Transverse colon (tissue), 4 donors: ENCODE measurements around the gene SUSD6. TPM values are rescaled to one million over a fixed set of nuclear protein-coding genes. Genes with fewer than 3 reads are reported as not detected.

Experiments
- DNase-seq: peaks from one replicate; pipeline ENCODE4 v3.0.0-alpha.2; 2019
- H3K27ac ChIP-seq, 4 donors: fragments of 200-600 bp; sonication (generic); 2 replicates each; pipeline ENCODE4 v1.5.1; 2016 to 2018; ENCODE audit warnings: inconsistent platforms in 4 of 4
- H3K27me3 ChIP-seq: fragments of 200-600 bp; sonication (generic); 2 replicates; pipeline ENCODE4 v1.5.1; 2017; ENCODE audit warnings: inconsistent platforms
- H3K36me3 ChIP-seq, 4 donors: fragments of 200-600 bp; sonication (generic); 2 replicates each; pipeline ENCODE4 v1.5.1; 2017 to 2019; ENCODE audit warnings: inconsistent platforms in 4 of 4
- H3K4me1 ChIP-seq, 4 donors: fragments of 200-600 bp; sonication (generic); 2 replicates each; pipeline ENCODE4 v1.5.1; 2017 to 2020; ENCODE audit warnings: inconsistent platforms in 4 of 4
- H3K4me3 ChIP-seq, 4 donors: fragments of 200-600 bp; sonication (generic); 1 replicate in 1 of 4; 2 replicates in 3 of 4; pipeline versions ENCODE4 v1.5.1 to v1.6.1; 2017 to 2019; ENCODE audit warnings: inconsistent platforms in 4 of 4
- H3K9me3 ChIP-seq, 2 donors: fragments of 200-600 bp; sonication (generic); 2 replicates each; pipeline ENCODE4 v1.5.1; 2017 to 2019; ENCODE audit warnings: inconsistent platforms in 2 of 2
- EP300 ChIP-seq: sonication (generic); formaldehyde crosslinking; IDR thresholded peaks from one replicate; pipeline ENCODE4 v1.6.1; 2017; ENCODE audit warnings: antibody characterized with exemption, low read depth
- POLR2A ChIP-seq: fragments of 450-650 bp; IDR thresholded peaks from one replicate; pipeline ENCODE4 v1.6.1; 2016; ENCODE audit warnings: antibody characterized with exemption, mild to moderate bottlenecking, moderate library complexity
- POLR2AphosphoS5 ChIP-seq, 3 donors: sonication (generic); formaldehyde crosslinking; IDR thresholded peaks; one replicate each; pipeline ENCODE4 v1.6.1; 2016; ENCODE audit warnings: antibody characterized with exemption in 3 of 3
- WGBS, 2 donors: methylation state at CpG; one replicate each; pipeline ENCODE4 v1.1.5; 2018; ENCODE audit warnings: low coverage in 1 of 2; 5-methylcytosine and 5-hydroxymethylcytosine counted together
- in situ Hi-C, 4 donors: fragments of 200-750 bp; cut with MboI; loops; one replicate each; pipeline versions ENCODE4 v1.15.0 to v1.15.1; 2017; ENCODE audit warnings: low sequenced_read_pairs in 3 of 4, low pct_ligation_motif_present in 1 of 4, low pct_unique_long_range_greater_than_20kb in 1 of 4
- intact Hi-C: fragments of 100-400 bp; cut with DNase I; formaldehyde crosslinking; loops from one replicate; pipeline ENCODE4 v1.15.1; 2023; ENCODE audit warnings: low total_unique reads
- total RNA-seq, 4 donors: library from RNA; depleted of rRNA; stranded (reverse); fragments of >200 nt; gene quantifications; one replicate each; pipeline ENCODE4 v1.1.0, GENCODE V29; 2016
- TF ChIP-seq, protein P1 (sequence below), 5 experiments: fragments of 200-600 bp in 3 of 5; fragments of 450-650 bp in 2 of 5; sonication (generic) in 3 of 5; IDR thresholded peaks; 1 replicate in 2 of 5; 2 replicates in 3 of 5; pipeline ENCODE4 v1.5.1; 2016 to 2017; ENCODE audit warnings: antibody characterized with exemption in 5 of 5, inconsistent platforms in 3 of 5, mild to moderate bottlenecking in 2 of 5, moderate library complexity in 1 of 5

The SUSD6 gene
- total RNA-seq, 4 donors from 2014 or later: 29.1 to 159 (median 95.0) TPM

DNA sequence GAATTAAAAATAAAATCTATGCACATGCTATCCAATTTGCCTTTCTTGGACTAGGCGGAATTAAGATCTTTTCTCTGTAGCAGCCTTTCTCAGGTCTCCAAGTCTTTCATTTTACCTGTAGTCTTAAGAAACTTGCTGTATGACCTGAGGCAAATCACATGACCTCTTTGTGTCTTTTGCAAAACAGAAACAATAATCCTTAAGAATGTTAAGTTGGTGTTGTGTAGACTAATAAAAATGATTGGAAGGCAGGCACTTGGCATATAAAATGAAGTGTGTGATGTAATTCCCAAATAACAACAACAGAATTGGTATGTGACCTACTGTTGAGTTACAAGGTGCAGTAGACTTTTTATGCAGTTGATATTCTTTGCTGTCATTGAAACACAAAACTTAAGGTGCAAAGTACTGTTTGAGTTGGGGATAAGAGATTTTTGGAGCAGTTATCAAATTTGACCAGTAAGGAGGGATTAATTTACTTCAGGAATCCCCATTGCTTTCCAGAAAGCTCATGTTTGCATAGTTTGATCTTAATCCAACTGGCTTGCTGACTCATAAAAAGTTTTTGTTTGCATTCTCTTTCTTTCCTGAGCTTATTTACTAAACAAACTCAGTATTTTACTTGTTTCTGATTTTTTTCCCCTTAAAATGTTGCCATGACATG lies 51.4 kb downstream of the SUSD6 start:
- intact Hi-C loops: no loop called here
- Histone ChIP-seq H3K27me3 (no peaks in the 10 kb centered on the region), H3K4me1 (peaks cover 41 to 94% (median 54%) of the 10 kb centered on the region in 4 donors), H3K36me3 (peaks cover 0 to 13% (median 0%) of the 10 kb centered on the region in 4 donors), H3K4me3 (no peak overlapping the region), H3K9me3 (no peaks in the 10 kb centered on the region), H3K27ac (peak overlapping the region; percentile 50 to 76 (median 60))
- TF ChIP-seq EP300 (no peak), POLR2A (no peak), POLR2AphosphoS5 (IDR thresholded peaks at IDR 0.05) (no peak)
- TF ChIP-seq, protein P1, sequence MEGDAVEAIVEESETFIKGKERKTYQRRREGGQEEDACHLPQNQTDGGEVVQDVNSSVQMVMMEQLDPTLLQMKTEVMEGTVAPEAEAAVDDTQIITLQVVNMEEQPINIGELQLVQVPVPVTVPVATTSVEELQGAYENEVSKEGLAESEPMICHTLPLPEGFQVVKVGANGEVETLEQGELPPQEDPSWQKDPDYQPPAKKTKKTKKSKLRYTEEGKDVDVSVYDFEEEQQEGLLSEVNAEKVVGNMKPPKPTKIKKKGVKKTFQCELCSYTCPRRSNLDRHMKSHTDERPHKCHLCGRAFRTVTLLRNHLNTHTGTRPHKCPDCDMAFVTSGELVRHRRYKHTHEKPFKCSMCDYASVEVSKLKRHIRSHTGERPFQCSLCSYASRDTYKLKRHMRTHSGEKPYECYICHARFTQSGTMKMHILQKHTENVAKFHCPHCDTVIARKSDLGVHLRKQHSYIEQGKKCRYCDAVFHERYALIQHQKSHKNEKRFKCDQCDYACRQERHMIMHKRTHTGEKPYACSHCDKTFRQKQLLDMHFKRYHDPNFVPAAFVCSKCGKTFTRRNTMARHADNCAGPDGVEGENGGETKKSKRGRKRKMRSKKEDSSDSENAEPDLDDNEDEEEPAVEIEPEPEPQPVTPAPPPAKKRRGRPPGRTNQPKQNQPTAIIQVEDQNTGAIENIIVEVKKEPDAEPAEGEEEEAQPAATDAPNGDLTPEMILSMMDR (IDR thresholded peaks at IDR 0.05): no peak
- in situ Hi-C loops: no loop called here
- DNase-seq: no peak
- 90 to 100% methylated on average over 1 of the region's 1 CpG for WGBS, 2 donors

DNA sequence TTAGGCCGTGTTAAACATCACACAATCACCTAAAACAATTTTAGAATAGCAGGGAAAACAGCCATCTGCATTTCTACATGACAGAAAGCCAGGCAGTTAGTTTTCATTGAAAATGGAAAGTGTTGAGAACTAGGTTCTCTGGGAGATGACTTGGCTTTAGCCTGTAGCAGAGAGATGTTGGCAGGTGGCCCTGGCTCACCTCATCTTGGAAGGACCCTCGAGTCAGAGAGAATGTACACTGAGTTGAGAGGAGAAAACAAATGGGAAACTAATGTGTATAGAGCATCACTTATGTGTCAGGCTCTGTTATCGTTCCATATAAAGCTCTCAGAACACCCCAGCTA lies 51.9 kb downstream of the SUSD6 start:
- WGBS, 2 donors: 56 to 71% methylated on average over 1 to 3 of the region's 3 CpGs
- Histone ChIP-seq H3K4me3 (no peak overlapping the region), H3K9me3 (no peaks in the 10 kb centered on the region), H3K27me3 (no peaks in the 10 kb centered on the region), H3K4me1 (peaks cover 36 to 92% (median 53%) of the 10 kb centered on the region in 4 donors), H3K27ac (peak overlapping the region; percentile 50 to 76 (median 60)), H3K36me3 (peaks cover 0 to 13% (median 0%) of the 10 kb centered on the region in 4 donors)
- intact Hi-C loops (no loop called here), in situ Hi-C loops (no loop called here)
- no peak for DNase-seq
- TF ChIP-seq EP300: no peak
- TF ChIP-seq, protein P1 (IDR thresholded peaks at IDR 0.05): no peak
- no peak for TF ChIP-seq POLR2A
- TF ChIP-seq POLR2AphosphoS5 (IDR thresholded peaks at IDR 0.05): no peak

DNA sequence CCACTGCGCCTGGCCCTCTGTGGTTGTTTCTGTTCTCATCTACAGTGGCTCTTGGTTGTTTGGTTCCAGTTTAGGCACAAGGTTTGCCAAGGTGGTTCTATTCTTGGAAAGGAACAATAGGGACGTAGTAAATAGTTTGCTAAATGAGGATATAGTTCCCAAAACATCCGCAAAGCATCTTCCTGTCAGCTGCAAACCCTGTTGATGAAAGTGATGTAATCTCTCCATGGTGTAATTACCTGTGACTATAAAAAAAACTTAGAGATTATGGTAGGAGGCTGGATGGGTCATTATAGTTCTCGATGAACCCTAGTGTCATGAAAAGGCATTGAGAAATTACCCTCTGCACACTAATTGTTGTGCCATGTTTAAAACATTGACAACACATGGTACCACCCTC lies 52.9 kb downstream of the SUSD6 start:
- TF ChIP-seq EP300 (no peak), POLR2AphosphoS5 (IDR thresholded peaks at IDR 0.05) (no peak), POLR2A (no peak)
- TF ChIP-seq, protein P1 (IDR thresholded peaks at IDR 0.05): no peak
- in situ Hi-C loops (no loop called here), intact Hi-C loops (no loop called here)
- no peak for DNase-seq
- peaks cover 0 to 13% (median 0%) of the 10 kb centered on the region in 4 donors for H3K36me3 ChIP-seq
- peaks cover 34 to 90% (median 47%) of the 10 kb centered on the region in 4 donors for H3K4me1 ChIP-seq
- H3K9me3 ChIP-seq: no peaks in the 10 kb centered on the region
- peak overlapping the region; percentile 51 to 76 (median 60) for H3K27ac ChIP-seq
- H3K4me3 ChIP-seq: no peak overlapping the region
- 62 to 80% methylated on average over 3 to 4 of the region's 4 CpGs for WGBS, 2 donors
- no peaks in the 10 kb centered on the region for H3K27me3 ChIP-seq

DNA sequence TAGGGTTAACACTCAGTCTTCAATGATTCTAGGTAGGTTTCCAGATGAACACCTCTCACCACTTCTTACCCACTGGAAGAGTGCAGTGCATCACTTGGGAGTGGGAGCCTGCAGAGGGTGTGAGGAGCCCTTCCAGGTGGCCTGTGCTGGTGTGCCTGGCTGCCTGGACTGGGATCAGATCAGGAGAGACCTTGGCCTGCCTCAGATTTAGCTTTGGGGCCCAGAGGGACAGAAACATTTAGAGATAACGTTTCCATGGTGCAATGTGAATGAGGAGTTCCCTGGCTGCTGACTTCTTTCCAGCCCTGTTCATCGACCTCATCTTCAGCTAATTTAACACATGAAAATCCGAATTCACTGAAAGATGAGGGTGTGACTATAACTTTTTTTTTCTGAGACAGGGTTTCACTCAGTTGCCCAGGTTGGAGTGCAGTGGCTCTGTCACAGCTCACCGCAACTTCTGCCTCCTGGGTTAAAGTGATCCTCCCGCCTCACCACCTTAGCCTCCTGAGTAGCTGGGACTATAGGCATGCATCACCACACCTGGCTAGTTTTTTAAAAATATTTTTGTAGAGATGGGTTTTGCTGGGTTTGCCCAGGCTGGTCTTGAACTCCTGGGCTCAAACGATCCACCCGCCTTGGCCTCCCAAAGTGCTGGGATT lies 53.6 kb downstream of the SUSD6 start:
- no peaks in the 10 kb centered on the region for H3K9me3 ChIP-seq
- in situ Hi-C loops: no loop called here
- no peaks in the 10 kb centered on the region for H3K27me3 ChIP-seq
- intact Hi-C loops: no loop called here
- no peak overlapping the region for H3K4me3 ChIP-seq
- peaks cover 37 to 90% (median 54%) of the 10 kb centered on the region in 4 donors for H3K4me1 ChIP-seq
- peak overlapping the region; percentile 51 to 68 (median 52) for H3K27ac ChIP-seq
- WGBS, 2 donors: 58 to 75% methylated on average over 4 to 7 of the region's 7 CpGs
- TF ChIP-seq, protein P1 (IDR thresholded peaks at IDR 0.05): no peak
- no peak for TF ChIP-seq POLR2AphosphoS5 (IDR thresholded peaks at IDR 0.05)
- TF ChIP-seq EP300: no peak
- no peak for TF ChIP-seq POLR2A
- peaks cover 0 to 5% (median 0%) of the 10 kb centered on the region in 4 donors for H3K36me3 ChIP-seq
- DNase-seq: no peak
